Left ventricle myocardium inferior (tissue), 1 donor: ENCODE data around the gene LFNG. TPM values are rescaled to one million over a fixed set of nuclear protein-coding genes. Genes with fewer than 3 reads are reported as not detected.

Experiments used
- DNase-seq: peaks from one replicate; pipeline ENCODE4 v3.0.0-alpha.2; 2020
- H3K27ac ChIP-seq: fragments of 200-600 bp; replicated peaks from 2 replicates; pipeline ENCODE4 v1.8.0; 2021
- H3K27me3 ChIP-seq: fragments of 200-600 bp; 2 replicates; pipeline ENCODE4 v1.8.0; 2021; ENCODE audit warnings: low read depth
- H3K36me3 ChIP-seq: fragments of 200-600 bp; 2 replicates; pipeline ENCODE4 v1.8.0; 2021
- H3K4me1 ChIP-seq: fragments of 200-600 bp; 2 replicates; pipeline ENCODE4 v1.8.0; 2021
- H3K4me3 ChIP-seq: fragments of 200-600 bp; 2 replicates; pipeline ENCODE4 v1.8.0; 2021; ENCODE audit warnings: mild to moderate bottlenecking, moderate library complexity
- H3K9me3 ChIP-seq: fragments of 200-600 bp; replicated peaks from 2 replicates; pipeline ENCODE4 v1.8.0; 2021
- intact Hi-C: fragments of 100-400 bp; cut with micrococcal nuclease; formaldehyde crosslinking; loops from one replicate; pipeline ENCODE4 v1.11.0; 2022
- total RNA-seq: library from RNA; stranded (reverse); fragmentation: NEBNext Ultra II Directional; extraction: Animal tissue kit (Norgen Biotek cat#: 25700); gene quantifications from one replicate; pipeline ENCODE4 v1.2.1, GENCODE V29; 2021
- TF ChIP-seq, protein P1 (sequence below): fragments of 200-600 bp; IDR thresholded peaks from 2 replicates; pipeline ENCODE4 v1.8.0; 2021; ENCODE audit warnings: antibody characterized with exemption, mild to moderate bottlenecking, borderline replicate concordance
- donor health status: DM: no; HTN: yes; CAD: no; lungs with severe emphysema.

LFNG gene
- total RNA-seq, 1 donor from 2014 or later, result 5.2 TPM

DNA sequence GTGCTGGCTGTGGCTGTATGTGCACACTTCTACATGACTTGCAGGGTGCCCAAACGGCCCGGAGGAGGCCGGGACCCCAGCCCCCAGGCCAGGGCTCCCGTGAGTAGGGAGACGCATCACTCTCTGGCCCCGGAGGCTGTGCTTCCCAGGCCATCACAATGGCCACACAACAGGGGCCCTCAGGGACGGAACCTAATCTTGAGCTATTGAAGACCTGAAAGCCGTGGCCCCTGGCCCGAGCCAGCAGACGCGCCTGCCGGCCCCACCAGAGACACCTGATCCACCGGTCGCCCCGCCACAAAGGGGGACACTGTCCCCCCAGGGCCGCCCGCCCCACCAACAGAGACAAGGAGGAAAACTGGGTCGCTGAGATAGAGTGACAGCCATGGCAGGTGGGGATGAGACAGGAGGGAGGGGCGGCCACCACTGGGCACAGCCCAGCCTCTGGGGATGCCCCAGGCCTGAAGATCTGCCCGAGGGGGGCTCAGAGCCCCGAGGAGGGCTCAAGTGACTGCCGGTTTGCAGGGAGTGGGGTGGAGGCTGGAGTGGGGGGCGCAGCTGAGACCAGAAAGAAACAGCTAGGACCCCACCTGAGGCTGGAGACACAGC is 10.2 kb upstream of the LFNG start:
- Histone ChIP-seq H3K4me3 (no peak overlapping the region), H3K4me1 (peaks cover 58% of the 10 kb centered on the region), H3K27me3 (no peaks in the 10 kb centered on the region), H3K9me3 (no peaks in the 10 kb centered on the region), H3K36me3 (no peaks in the 10 kb centered on the region), H3K27ac (peak overlapping the region; percentile 72)
- TF ChIP-seq, protein P1, sequence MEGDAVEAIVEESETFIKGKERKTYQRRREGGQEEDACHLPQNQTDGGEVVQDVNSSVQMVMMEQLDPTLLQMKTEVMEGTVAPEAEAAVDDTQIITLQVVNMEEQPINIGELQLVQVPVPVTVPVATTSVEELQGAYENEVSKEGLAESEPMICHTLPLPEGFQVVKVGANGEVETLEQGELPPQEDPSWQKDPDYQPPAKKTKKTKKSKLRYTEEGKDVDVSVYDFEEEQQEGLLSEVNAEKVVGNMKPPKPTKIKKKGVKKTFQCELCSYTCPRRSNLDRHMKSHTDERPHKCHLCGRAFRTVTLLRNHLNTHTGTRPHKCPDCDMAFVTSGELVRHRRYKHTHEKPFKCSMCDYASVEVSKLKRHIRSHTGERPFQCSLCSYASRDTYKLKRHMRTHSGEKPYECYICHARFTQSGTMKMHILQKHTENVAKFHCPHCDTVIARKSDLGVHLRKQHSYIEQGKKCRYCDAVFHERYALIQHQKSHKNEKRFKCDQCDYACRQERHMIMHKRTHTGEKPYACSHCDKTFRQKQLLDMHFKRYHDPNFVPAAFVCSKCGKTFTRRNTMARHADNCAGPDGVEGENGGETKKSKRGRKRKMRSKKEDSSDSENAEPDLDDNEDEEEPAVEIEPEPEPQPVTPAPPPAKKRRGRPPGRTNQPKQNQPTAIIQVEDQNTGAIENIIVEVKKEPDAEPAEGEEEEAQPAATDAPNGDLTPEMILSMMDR, result no peak
- intact Hi-C loops, result no loop called here
- no peak for DNase-seq

DNA sequence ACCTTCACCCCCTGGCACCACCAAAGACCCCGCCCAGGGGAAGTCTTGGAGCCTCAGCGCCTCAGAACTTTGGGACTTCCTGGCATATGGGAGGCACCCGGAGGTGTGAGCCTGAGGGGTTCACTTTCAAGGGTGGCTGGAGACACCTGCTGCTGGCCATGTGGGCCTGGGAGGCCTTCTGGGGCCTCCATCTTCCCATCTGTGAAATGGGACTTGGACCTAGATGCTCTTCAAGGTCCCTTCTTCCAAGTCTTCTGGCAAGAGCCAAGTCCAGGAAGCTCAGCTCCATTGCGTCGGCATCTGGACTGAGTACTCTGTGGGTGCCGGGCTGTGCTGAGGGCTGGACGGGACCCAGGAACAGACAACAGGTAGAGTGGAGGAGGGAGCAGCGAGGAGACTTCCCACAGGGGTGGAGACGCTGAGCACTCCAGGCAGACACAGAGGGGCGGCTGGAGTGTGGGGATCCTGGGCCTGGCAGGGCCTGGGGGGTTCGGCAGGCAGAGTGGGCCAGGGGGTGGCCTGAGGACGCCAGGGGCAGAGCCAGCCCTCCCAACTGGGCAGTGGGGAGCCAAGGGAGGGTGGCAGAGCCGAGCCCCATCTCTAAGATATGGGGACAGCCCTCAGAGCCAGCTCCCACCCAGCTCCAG is 9.3 kb upstream of the LFNG start:
- H3K4me1 ChIP-seq, result peaks cover 58% of the 10 kb centered on the region
- H3K27me3 ChIP-seq, result no peaks in the 10 kb centered on the region
- no peaks in the 10 kb centered on the region for H3K9me3 ChIP-seq
- no peak for DNase-seq
- no peak overlapping the region for H3K27ac ChIP-seq
- H3K36me3 ChIP-seq, result no peaks in the 10 kb centered on the region
- TF ChIP-seq, protein P1, result no peak
- intact Hi-C loops, result no loop called here
- no peak overlapping the region for H3K4me3 ChIP-seq

DNA sequence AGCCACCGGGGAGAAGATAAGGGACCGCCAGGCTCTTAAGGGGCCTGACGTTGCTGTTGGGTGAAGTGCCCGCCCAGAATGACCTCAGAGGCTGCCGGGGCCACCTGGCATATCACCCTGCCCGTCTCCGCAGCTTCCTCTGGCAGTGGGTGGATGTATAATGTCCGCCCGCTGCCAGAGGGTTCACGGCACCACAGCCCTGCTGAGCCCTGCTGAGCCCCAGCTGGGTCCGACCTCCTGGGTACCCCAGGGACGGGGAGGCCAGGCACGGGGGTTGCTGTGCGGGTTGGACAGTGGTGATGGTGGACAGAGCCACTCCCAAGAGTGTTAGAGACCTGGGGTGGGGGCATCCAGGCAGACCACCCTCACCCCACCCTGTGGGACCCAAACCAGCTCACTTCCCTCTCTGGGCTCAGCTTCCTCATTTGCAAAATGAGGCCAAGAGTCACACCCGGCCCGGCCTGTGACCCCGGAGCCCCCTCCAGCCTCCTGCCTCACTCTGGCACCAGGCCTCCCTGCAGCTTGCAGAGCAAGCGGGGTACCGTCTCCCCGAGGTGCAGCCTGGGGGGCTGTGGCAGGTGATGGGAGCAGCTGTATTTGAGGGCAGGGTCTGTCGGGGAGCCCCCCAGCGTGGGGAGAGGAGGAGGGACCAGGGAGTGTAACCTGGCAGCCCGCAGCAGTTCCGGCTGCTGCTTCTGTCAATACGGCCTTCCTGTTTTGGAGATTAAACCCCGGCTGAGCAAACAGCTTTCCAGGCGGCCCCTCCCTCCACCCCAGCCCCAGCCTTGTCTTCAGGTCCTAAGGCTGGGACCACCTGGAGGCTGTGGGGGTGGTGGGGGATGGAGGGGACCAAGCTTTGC is 8.4 kb upstream of the LFNG start:
- Histone ChIP-seq H3K36me3 (no peaks in the 10 kb centered on the region), H3K4me1 (peaks cover 58% of the 10 kb centered on the region), H3K27me3 (no peaks in the 10 kb centered on the region), H3K4me3 (no peak overlapping the region), H3K9me3 (no peaks in the 10 kb centered on the region), H3K27ac (peak overlapping the region; percentile 42)
- DNase-seq, result no peak
- TF ChIP-seq, protein P1, result no peak
- intact Hi-C loops, result no loop called here

DNA sequence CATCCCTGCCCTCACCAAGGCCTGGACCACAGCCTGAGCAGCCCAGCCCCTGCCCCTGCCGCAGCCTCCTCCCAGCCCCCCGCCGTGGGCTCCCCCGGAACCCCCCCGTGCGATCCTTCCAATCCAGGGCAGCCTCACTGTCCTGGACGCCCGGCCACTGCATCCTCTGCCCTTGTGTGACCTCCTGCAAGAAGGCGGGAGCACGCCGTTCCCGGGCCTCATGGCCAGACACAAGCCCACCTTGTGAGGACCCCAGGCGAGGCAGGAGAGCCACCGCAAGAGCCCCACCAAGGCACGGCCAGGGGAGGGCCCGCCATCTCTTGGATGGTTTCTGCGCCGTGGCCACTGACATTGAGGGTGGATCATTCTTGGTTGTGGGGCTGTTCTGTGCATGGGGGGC is 7.8 kb upstream of the LFNG start:
- H3K36me3 ChIP-seq, result no peaks in the 10 kb centered on the region
- H3K4me3 ChIP-seq, result no peak overlapping the region
- no peaks in the 10 kb centered on the region for H3K9me3 ChIP-seq
- H3K4me1 ChIP-seq, result peaks cover 58% of the 10 kb centered on the region
- no peaks in the 10 kb centered on the region for H3K27me3 ChIP-seq
- intact Hi-C loops, result no loop called here
- DNase-seq, result no peak
- TF ChIP-seq, protein P1, result no peak
- H3K27ac ChIP-seq, result peak overlapping the region; percentile 42

DNA sequence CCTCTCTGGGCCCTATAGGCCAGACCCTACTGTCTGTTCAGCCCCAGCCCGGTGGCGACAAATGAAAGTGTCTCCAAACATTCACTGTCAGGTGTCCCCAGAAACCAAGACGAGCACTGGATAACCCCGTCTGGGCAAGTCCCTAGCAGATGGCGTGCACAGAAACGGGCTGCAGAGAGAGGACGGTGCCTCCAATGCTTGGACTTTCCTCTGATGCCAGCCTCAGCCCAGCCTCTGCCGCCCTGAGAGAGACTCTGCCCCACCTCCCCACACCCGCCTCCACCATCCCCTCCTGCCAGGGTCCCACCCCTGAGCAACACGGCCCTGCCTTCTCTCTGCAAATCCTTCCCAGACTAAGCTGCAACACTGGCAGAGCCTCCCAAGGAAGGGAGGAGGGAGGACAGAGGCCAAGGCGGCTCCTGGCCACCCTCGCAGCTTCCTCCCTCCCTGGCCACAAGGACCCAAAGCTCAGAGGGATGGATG is 7.4 kb upstream of the LFNG start:
- DNase-seq, result peak; percentile 54
- H3K4me3 ChIP-seq, result no peak overlapping the region
- no peaks in the 10 kb centered on the region for H3K27me3 ChIP-seq
- H3K27ac ChIP-seq, result peak overlapping the region; percentile 42
- intact Hi-C loops, result no loop called here
- H3K36me3 ChIP-seq, result no peaks in the 10 kb centered on the region
- peaks cover 57% of the 10 kb centered on the region for H3K4me1 ChIP-seq
- TF ChIP-seq, protein P1, result no peak
- no peaks in the 10 kb centered on the region for H3K9me3 ChIP-seq
